Measurements from ENCODE around the gene RNF19B.
A peak's percentile ranks its signal among the peaks of the same experiment; 100 is the strongest.

DNA sequence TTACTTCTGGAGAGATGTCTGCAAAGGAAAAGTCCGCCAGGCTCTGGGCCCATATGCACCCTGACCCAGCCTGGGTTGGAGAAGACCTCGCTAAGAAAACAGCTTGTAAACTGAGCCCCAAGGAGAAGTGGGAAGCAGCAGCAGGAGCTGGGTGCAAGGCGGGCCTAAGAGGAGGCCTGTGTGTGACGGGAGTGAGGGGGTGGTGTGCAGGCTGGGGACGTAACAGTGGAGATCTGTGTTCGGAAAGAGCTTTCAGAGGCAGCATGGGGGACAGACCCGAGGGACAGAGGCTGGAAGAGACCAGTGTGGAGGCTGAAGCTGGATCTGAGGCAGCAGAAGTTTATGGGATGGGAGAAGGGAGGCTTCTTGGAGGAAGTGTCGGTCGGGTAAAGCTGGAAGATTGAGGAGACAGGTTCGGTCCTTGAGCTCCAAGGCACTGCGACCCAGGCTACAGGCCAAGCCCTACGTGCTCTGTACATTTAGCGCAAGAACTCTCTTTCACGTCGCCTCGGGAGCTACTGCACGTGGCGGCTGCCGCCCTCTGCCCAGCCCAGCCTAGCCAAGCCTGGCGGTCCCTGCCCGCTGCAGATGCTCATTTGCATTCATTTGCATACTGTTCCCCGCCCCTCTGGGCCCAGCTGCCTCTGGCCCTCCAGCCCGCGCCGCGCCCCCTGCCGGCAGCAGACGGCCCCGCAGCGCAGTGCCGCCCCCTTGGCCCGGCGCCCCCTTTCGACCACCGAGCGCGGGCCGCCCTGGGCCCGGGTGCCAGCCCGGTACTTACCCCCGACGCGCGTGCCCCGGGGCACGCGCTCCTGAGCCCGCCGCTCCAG is 72.0 kb downstream of the RNF19B start:
- TF ChIP-seq, protein P1, sequence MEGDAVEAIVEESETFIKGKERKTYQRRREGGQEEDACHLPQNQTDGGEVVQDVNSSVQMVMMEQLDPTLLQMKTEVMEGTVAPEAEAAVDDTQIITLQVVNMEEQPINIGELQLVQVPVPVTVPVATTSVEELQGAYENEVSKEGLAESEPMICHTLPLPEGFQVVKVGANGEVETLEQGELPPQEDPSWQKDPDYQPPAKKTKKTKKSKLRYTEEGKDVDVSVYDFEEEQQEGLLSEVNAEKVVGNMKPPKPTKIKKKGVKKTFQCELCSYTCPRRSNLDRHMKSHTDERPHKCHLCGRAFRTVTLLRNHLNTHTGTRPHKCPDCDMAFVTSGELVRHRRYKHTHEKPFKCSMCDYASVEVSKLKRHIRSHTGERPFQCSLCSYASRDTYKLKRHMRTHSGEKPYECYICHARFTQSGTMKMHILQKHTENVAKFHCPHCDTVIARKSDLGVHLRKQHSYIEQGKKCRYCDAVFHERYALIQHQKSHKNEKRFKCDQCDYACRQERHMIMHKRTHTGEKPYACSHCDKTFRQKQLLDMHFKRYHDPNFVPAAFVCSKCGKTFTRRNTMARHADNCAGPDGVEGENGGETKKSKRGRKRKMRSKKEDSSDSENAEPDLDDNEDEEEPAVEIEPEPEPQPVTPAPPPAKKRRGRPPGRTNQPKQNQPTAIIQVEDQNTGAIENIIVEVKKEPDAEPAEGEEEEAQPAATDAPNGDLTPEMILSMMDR (IDR thresholded peaks at IDR 0.05) = peak in 4 of 7 experiments; percentile 29 to 48 (median 38)
- no peak for TF ChIP-seq POLR2A (IDR thresholded peaks at IDR 0.05)

All from body of pancreas (tissue), 4 donors.